Measurements from ENCODE around the gene TAF3.

DNA sequence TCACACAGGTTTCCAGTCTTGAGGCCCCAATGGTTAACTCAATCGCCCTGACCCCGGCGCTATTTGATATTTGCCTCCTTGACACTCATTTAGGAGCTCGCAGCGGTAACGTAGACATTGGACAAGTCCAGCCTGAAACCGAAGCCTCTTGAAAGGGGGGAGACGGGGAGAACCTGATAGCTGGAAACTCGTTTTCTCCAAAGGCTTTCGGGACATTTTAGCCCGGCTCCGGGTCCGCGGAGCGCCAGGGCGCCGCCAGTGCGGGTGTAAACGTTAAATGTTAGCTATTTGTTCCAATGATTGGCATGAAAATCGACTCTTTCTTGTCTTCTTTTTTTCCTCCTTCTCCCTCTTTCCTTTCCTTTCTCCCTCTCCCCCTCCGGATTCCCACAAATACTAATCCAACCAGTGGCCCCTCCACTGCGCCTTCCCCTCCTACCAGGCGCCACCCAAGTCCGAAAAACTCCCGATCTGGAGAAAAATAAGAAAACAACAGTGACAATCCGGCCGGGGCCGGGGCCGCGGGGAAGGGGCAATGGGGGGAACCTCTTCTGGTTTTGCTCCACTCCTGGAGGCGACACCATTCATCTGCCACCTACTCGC lies 219.0 kb downstream of the TAF3 start:
- TF ChIP-seq, protein P1, sequence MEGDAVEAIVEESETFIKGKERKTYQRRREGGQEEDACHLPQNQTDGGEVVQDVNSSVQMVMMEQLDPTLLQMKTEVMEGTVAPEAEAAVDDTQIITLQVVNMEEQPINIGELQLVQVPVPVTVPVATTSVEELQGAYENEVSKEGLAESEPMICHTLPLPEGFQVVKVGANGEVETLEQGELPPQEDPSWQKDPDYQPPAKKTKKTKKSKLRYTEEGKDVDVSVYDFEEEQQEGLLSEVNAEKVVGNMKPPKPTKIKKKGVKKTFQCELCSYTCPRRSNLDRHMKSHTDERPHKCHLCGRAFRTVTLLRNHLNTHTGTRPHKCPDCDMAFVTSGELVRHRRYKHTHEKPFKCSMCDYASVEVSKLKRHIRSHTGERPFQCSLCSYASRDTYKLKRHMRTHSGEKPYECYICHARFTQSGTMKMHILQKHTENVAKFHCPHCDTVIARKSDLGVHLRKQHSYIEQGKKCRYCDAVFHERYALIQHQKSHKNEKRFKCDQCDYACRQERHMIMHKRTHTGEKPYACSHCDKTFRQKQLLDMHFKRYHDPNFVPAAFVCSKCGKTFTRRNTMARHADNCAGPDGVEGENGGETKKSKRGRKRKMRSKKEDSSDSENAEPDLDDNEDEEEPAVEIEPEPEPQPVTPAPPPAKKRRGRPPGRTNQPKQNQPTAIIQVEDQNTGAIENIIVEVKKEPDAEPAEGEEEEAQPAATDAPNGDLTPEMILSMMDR (IDR thresholded peaks at IDR 0.05; ENCODE audit: low read length): no peak
- TF ChIP-seq EZH2 (optimal IDR thresholded peaks at IDR 0.05; ENCODE audit: low read depth, low read length) (no peak), EZH2phosphoT487 (IDR thresholded peaks at IDR 0.05; ENCODE audit: low read length) (no peak)
